Measurements from ENCODE around the gene SHISA6. TPM values are rescaled to one million over a fixed set of nuclear protein-coding genes. Genes with fewer than 3 reads are reported as not detected.

The SHISA6 gene
- polyA plus RNA-seq, 1 donor (not counting 4 experiments of a cell fraction or from before 2014, with no cell fraction given): 2.2 TPM

DNA sequence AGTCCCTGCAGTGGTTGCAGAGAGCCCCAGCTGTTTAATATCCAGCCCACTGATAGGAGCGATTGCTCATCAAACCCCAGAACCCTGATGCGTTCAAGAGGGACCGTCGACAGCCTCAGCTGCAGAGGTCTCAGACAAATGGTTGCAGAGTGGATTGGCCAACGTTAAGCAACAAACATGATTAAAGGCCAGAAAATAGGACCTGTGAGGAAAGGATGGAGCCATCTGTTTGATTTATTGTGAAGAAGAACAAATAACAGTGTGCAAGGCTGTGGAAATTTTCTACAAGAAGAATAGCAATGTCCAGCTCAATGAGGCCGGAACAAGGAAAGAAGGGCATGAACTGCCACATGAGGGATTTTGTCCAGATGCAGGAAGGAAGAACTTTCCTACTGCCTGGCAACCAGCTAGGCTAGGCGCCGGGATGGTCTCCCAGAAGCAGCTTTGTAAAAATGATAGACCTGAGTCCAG is 218.9 kb downstream of the SHISA6 start:
- Histone ChIP-seq H3K9ac (ENCODE audit: control insufficient read depth, extremely low read depth, insufficient read depth, low read length) (no peak overlapping the region), H3K79me2 (ENCODE audit: control insufficient read depth, insufficient read depth, low read length) (no peaks in the 10 kb centered on the region), H3K27me3 (ENCODE audit: control insufficient read depth, extremely low read depth, insufficient read depth, low read length) (no peaks in the 10 kb centered on the region), H3K4me3 (ENCODE audit: control insufficient read depth in 2 of 3, extremely low read depth in 1 of 3, insufficient read depth in 2 of 3, low read depth in 1 of 3, low read length in 3 of 3) (no peak overlapping the region), H4K20me1 (ENCODE audit: control insufficient read depth, extremely low read depth, insufficient read depth, low read length) (no peaks in the 10 kb centered on the region), H3K9me1 (ENCODE audit: control insufficient read depth, extremely low read depth, insufficient read depth, low read length) (no peaks in the 10 kb centered on the region), H3K36me3 (ENCODE audit: control insufficient read depth in 2 of 2, extremely low read depth in 1 of 2, insufficient read depth in 2 of 2, low read length in 2 of 2) (no peaks in the 10 kb centered on the region), H3K9me3 (ENCODE audit: control insufficient read depth, low read depth, low read length) (no peaks in the 10 kb centered on the region), H3K27ac (ENCODE audit: control insufficient read depth, insufficient read depth, low read length) (no peak overlapping the region), H3K4me2 (ENCODE audit: control insufficient read depth, extremely low read depth, insufficient read depth, low read depth, low read length) (no peak overlapping the region), H3K4me1 (ENCODE audit: control insufficient read depth, extremely low read depth, insufficient read depth, low read length) (no peaks in the 10 kb centered on the region), H2AFZ (ENCODE audit: control insufficient read depth, low read length) (no peak overlapping the region)
- DNase-seq (ENCODE audit: low read depth, low spot score) (no peak), FAIRE-seq (no peak)
- TF ChIP-seq, protein P1, sequence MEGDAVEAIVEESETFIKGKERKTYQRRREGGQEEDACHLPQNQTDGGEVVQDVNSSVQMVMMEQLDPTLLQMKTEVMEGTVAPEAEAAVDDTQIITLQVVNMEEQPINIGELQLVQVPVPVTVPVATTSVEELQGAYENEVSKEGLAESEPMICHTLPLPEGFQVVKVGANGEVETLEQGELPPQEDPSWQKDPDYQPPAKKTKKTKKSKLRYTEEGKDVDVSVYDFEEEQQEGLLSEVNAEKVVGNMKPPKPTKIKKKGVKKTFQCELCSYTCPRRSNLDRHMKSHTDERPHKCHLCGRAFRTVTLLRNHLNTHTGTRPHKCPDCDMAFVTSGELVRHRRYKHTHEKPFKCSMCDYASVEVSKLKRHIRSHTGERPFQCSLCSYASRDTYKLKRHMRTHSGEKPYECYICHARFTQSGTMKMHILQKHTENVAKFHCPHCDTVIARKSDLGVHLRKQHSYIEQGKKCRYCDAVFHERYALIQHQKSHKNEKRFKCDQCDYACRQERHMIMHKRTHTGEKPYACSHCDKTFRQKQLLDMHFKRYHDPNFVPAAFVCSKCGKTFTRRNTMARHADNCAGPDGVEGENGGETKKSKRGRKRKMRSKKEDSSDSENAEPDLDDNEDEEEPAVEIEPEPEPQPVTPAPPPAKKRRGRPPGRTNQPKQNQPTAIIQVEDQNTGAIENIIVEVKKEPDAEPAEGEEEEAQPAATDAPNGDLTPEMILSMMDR (optimal IDR thresholded peaks at IDR 0.05 in 1 of 3, IDR thresholded peaks at IDR 0.05 in 1 of 3, conservative IDR thresholded peaks at IDR 0.05 in 1 of 3; ENCODE audit: extremely low read depth in 1 of 3, insufficient read depth in 2 of 3, low read length in 3 of 3): no peak
- no peak for TF ChIP-seq EZH2 (IDR thresholded peaks at IDR 0.05; ENCODE audit: low read length)
- dilution Hi-C loops (cut with MboI; ENCODE audit: extremely low pct_ligation_motif_present, low sequenced_read_pairs): no loop called here

DNA sequence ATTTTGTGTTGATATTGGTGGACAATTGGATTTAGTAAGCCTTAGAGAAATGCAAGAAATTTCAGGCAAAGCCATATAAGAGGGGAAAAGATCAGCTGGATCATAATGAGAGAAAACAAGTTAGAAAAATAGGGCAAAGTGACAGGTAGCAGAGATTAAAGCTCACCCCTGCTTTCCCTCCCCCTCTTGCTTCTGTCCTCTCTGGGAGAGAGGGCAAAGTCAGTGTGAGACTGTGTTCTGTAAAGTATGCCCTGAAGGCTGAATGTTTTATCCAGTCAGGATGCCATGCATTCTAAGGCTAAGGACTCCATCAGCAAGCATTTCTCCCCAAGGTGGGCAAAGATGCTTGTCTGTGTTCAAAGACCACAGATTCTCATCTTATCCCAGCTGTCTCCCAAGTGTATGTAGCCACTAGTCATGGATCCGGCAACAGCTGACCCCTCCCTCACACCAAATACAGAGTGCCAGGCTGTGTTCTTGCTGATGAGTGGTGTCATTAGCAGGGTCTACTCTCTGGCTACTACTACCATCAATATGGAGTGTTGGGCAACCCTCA is 221.1 kb downstream of the SHISA6 start:
- H3K4me1 ChIP-seq (ENCODE audit: control insufficient read depth, extremely low read depth, insufficient read depth, low read length): no peaks in the 10 kb centered on the region
- dilution Hi-C loops (cut with MboI; ENCODE audit: extremely low pct_ligation_motif_present, low sequenced_read_pairs): no loop called here
- no peaks in the 10 kb centered on the region for H4K20me1 ChIP-seq (ENCODE audit: control insufficient read depth, extremely low read depth, insufficient read depth, low read length)
- H3K79me2 ChIP-seq (ENCODE audit: control insufficient read depth, insufficient read depth, low read length): no peaks in the 10 kb centered on the region
- DNase-seq (ENCODE audit: low read depth, low spot score) (no peak), FAIRE-seq (no peak)
- no peak overlapping the region for H3K9ac ChIP-seq (ENCODE audit: control insufficient read depth, extremely low read depth, insufficient read depth, low read length)
- no peak overlapping the region for H3K4me2 ChIP-seq (ENCODE audit: control insufficient read depth, extremely low read depth, insufficient read depth, low read depth, low read length)
- no peak for TF ChIP-seq EZH2 (IDR thresholded peaks at IDR 0.05; ENCODE audit: low read length)
- TF ChIP-seq, protein P1 (optimal IDR thresholded peaks at IDR 0.05 in 1 of 3, IDR thresholded peaks at IDR 0.05 in 1 of 3, conservative IDR thresholded peaks at IDR 0.05 in 1 of 3; ENCODE audit: extremely low read depth in 1 of 3, insufficient read depth in 2 of 3, low read length in 3 of 3): no peak
- H3K9me3 ChIP-seq (ENCODE audit: control insufficient read depth, low read depth, low read length): no peaks in the 10 kb centered on the region
- H3K4me3 ChIP-seq (ENCODE audit: control insufficient read depth in 2 of 3, extremely low read depth in 1 of 3, insufficient read depth in 2 of 3, low read depth in 1 of 3, low read length in 3 of 3): no peak overlapping the region
- no peak overlapping the region for H3K27ac ChIP-seq (ENCODE audit: control insufficient read depth, insufficient read depth, low read length)
- H3K36me3 ChIP-seq (ENCODE audit: control insufficient read depth in 2 of 2, extremely low read depth in 1 of 2, insufficient read depth in 2 of 2, low read length in 2 of 2): no peaks in the 10 kb centered on the region
- H2AFZ ChIP-seq (ENCODE audit: control insufficient read depth, low read length): no peak overlapping the region
- H3K27me3 ChIP-seq (ENCODE audit: control insufficient read depth, extremely low read depth, insufficient read depth, low read length): no peaks in the 10 kb centered on the region
- no peaks in the 10 kb centered on the region for H3K9me1 ChIP-seq (ENCODE audit: control insufficient read depth, extremely low read depth, insufficient read depth, low read length)
